ENCODE results near the gene CCDC194. TPM values are rescaled to one million over a fixed set of nuclear protein-coding genes. Genes with fewer than 3 reads are reported as not detected.

Gene CCDC194
- total and polyA plus RNA-seq, 2 of the 13 experiments (the other 11 are each of a cell fraction or from before 2014, with no cell fraction given), result 0.13 to 0.21 TPM

- TF ChIP-seq, protein P1, sequence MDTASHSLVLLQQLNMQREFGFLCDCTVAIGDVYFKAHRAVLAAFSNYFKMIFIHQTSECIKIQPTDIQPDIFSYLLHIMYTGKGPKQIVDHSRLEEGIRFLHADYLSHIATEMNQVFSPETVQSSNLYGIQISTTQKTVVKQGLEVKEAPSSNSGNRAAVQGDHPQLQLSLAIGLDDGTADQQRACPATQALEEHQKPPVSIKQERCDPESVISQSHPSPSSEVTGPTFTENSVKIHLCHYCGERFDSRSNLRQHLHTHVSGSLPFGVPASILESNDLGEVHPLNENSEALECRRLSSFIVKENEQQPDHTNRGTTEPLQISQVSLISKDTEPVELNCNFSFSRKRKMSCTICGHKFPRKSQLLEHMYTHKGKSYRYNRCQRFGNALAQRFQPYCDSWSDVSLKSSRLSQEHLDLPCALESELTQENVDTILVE (CRISPR knock-in tag; IDR thresholded peaks at IDR 0.05), result no peak; the same call in 1 of the 2 replicates
- no peak for TF ChIP-seq RFX1 (IDR thresholded peaks at IDR 0.05)
- TF ChIP-seq ZNF274 (CRISPR knock-in tag; IDR thresholded peaks at IDR 0.05), result no peak; the same call in 1 of the 2 replicates
- TF ChIP-seq ZNF235 (CRISPR knock-in tag; IDR thresholded peaks at IDR 0.05; ENCODE audit: borderline replicate concordance), result no peak
- TF ChIP-seq, protein P2, sequence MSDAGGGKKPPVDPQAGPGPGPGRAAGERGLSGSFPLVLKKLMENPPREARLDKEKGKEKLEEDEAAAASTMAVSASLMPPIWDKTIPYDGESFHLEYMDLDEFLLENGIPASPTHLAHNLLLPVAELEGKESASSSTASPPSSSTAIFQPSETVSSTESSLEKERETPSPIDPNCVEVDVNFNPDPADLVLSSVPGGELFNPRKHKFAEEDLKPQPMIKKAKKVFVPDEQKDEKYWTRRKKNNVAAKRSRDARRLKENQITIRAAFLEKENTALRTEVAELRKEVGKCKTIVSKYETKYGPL (CRISPR knock-in tag; IDR thresholded peaks at IDR 0.05), result no peak
- TF ChIP-seq FIP1L1 (IDR thresholded peaks at IDR 0.05; ENCODE audit: borderline replicate concordance, insufficient read depth, low read depth, low read length), result no peak
- TF ChIP-seq ZKSCAN5 (CRISPR knock-in tag; IDR thresholded peaks at IDR 0.05), result no peak
- no peak for TF ChIP-seq SKI (IDR thresholded peaks at IDR 0.05; ENCODE audit: partially characterized antibody)
- no peak for TF ChIP-seq JUNB (CRISPR knock-in tag; IDR thresholded peaks at IDR 0.05; ENCODE audit: borderline replicate concordance)
- TF ChIP-seq SRF (IDR thresholded peaks at IDR 0.05; ENCODE audit: low read depth, low read length), result no peak
- TF ChIP-seq AFF4 (CRISPR knock-in tag; IDR thresholded peaks at IDR 0.05), result no peak
- TF ChIP-seq HMG20A (CRISPR knock-in tag; IDR thresholded peaks at IDR 0.05; ENCODE audit: borderline replicate concordance), result no peak
- no peak for TF ChIP-seq KLF9 (CRISPR knock-in tag; IDR thresholded peaks at IDR 0.05; ENCODE audit: low read depth)
- peak; percentile 39; the same call in 1 of the 2 replicates for TF ChIP-seq ZNF280B (CRISPR knock-in tag; IDR thresholded peaks at IDR 0.05; ENCODE audit: borderline replicate concordance)
- TF ChIP-seq ZNF605 (CRISPR knock-in tag; IDR thresholded peaks at IDR 0.05), result peak; percentile 58
- no peak for TF ChIP-seq ZNF24 (IDR thresholded peaks at IDR 0.05)
- no peak for TF ChIP-seq IRF9 (CRISPR knock-in tag; IDR thresholded peaks at IDR 0.05; ENCODE audit: borderline replicate concordance)
- TF ChIP-seq, protein P3, sequence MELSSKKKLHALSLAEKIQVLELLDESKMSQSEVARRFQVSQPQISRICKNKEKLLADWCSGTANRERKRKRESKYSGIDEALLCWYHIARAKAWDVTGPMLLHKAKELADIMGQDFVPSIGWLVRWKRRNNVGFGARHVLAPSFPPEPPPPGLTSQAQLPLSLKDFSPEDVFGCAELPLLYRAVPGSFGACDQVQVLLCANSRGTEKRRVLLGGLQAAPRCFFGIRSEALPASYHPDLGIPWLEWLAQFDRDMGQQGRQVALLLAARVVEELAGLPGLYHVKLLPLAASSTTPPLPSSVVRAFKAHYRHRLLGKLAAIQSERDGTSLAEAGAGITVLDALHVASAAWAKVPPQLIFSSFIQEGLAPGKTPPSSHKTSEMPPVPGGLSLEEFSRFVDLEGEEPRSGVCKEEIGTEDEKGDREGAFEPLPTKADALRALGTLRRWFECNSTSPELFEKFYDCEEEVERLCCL (CRISPR knock-in tag; IDR thresholded peaks at IDR 0.05; ENCODE audit: borderline replicate concordance), result no peak
Observed at GRCh38 chr19:17405250-17406045, 11.5 kb upstream of the CCDC194 start, which contains the start of gene BST2 (continued).
